HepG2 (cell line): ENCODE data around the gene CCL27. TPM values are rescaled to one million over a fixed set of nuclear protein-coding genes. Genes with fewer than 3 reads are reported as not detected.

Experiments
- EED ChIP-seq: sonication (generic); formaldehyde crosslinking; IDR thresholded peaks from 2 replicates; pipeline ENCODE4 v1.5.0; 2020; ENCODE audit warnings: mild to moderate bottlenecking, missing genetic modification reagents
- ELF4 ChIP-seq: sonication (generic); formaldehyde crosslinking; IDR thresholded peaks from 2 replicates; pipeline ENCODE4 v1.5.0; 2020; ENCODE audit warnings: missing genetic modification reagents, mild to moderate bottlenecking, moderate library complexity, borderline replicate concordance
- NCOA1 ChIP-seq: sonication (generic); formaldehyde crosslinking; IDR thresholded peaks from 2 replicates; pipeline ENCODE4 v1.9.0; 2021; ENCODE audit warnings: missing genetic modification reagents
- RXRA ChIP-seq: sonication (generic); formaldehyde crosslinking; IDR thresholded peaks from 2 replicates; pipeline ENCODE4 v1.5.1; 2020; ENCODE audit warnings: missing genetic modification reagents
- STAT6 ChIP-seq: sonication (generic); formaldehyde crosslinking; IDR thresholded peaks from 2 replicates; pipeline ENCODE4 v1.4.0; 2020; ENCODE audit warnings: missing genetic modification reagents, mild to moderate bottlenecking, borderline replicate concordance
- TEAD2 ChIP-seq: sonication (generic); formaldehyde crosslinking; IDR thresholded peaks from 2 replicates; pipeline ENCODE4 v1.9.0; 2021; ENCODE audit warnings: missing genetic modification reagents
- ZNF326 ChIP-seq: sonication (generic); formaldehyde crosslinking; IDR thresholded peaks from 2 replicates; pipeline ENCODE4 v1.4.0; 2020; ENCODE audit warnings: missing genetic modification reagents, borderline replicate concordance
- ZNF335 ChIP-seq: sonication (generic); formaldehyde crosslinking; IDR thresholded peaks from 2 replicates; pipeline ENCODE4 v1.4.0; 2020; ENCODE audit warnings: missing genetic modification reagents
- ZNF431 ChIP-seq: sonication (generic); formaldehyde crosslinking; IDR thresholded peaks from 2 replicates; pipeline ENCODE4 v1.9.0; 2022; ENCODE audit warnings: missing genetic modification reagents, low read depth, mild to moderate bottlenecking, borderline replicate concordance
- ZNF446 ChIP-seq: sonication (generic); formaldehyde crosslinking; IDR thresholded peaks from 2 replicates; pipeline ENCODE4 v1.5.0; 2020; ENCODE audit warnings: mild to moderate bottlenecking, missing genetic modification reagents
- ZNF772 ChIP-seq: sonication (generic); formaldehyde crosslinking; IDR thresholded peaks from 2 replicates; pipeline ENCODE4 v1.5.0; 2020; ENCODE audit warnings: mild to moderate bottlenecking, missing genetic modification reagents
- ZSCAN30 ChIP-seq: sonication (generic); formaldehyde crosslinking; IDR thresholded peaks from 2 replicates; pipeline ENCODE4 v1.5.0; 2020; ENCODE audit warnings: mild to moderate bottlenecking, missing genetic modification reagents
- polyA plus RNA-seq, 8 experiments: library from polyadenylated mRNA; depleted of rRNA in 3 of 8; stranded (reverse) in 7 of 8; unstranded in 1 of 8; fragments of >200 nt; fragmentation: Illumina TruSeq in 4 of 8; extraction: Trizol in 4 of 8; gene quantifications; 2 replicates each; pipeline versions ENCODE4 v1.2.1 to v1.2.3, GENCODE V29; 2011 to 2016; ENCODE audit warnings: low read depth in 4 of 8, missing spikeins in 1 of 8, mixed read lengths in 1 of 8; ENCODE audit not compliant: insufficient read depth in 1 of 8
- total RNA-seq, 5 experiments: library from RNA; depleted of rRNA; stranded (reverse); fragments of >200 nt; fragmentation: Illumina TruSeq; extraction: Trizol; gene quantifications; 2 replicates each; pipeline ENCODE4 v1.2.3, GENCODE V29; 2016; ENCODE audit warnings: low read depth in 1 of 5
- TF ChIP-seq, protein P1 (sequence below): sonication (generic); formaldehyde crosslinking; IDR thresholded peaks from 2 replicates; pipeline ENCODE4 v1.4.0; 2020; ENCODE audit warnings: mild to moderate bottlenecking, missing genetic modification reagents
- TF ChIP-seq, protein P2 (sequence below): sonication (generic); formaldehyde crosslinking; IDR thresholded peaks from 2 replicates; pipeline ENCODE4 v1.5.1; 2020; ENCODE audit warnings: missing genetic modification reagents, mild to moderate bottlenecking, borderline replicate concordance
- TF ChIP-seq, protein P3 (sequence below): sonication (generic); formaldehyde crosslinking; IDR thresholded peaks from 2 replicates; pipeline ENCODE4 v1.4.0; 2020; ENCODE audit warnings: mild to moderate bottlenecking, missing genetic modification reagents

Gene CCL27
- total and polyA plus RNA-seq, 2 of the 13 experiments (the other 11 are each of a cell fraction or from before 2014, with no cell fraction given): not detected

DNA sequence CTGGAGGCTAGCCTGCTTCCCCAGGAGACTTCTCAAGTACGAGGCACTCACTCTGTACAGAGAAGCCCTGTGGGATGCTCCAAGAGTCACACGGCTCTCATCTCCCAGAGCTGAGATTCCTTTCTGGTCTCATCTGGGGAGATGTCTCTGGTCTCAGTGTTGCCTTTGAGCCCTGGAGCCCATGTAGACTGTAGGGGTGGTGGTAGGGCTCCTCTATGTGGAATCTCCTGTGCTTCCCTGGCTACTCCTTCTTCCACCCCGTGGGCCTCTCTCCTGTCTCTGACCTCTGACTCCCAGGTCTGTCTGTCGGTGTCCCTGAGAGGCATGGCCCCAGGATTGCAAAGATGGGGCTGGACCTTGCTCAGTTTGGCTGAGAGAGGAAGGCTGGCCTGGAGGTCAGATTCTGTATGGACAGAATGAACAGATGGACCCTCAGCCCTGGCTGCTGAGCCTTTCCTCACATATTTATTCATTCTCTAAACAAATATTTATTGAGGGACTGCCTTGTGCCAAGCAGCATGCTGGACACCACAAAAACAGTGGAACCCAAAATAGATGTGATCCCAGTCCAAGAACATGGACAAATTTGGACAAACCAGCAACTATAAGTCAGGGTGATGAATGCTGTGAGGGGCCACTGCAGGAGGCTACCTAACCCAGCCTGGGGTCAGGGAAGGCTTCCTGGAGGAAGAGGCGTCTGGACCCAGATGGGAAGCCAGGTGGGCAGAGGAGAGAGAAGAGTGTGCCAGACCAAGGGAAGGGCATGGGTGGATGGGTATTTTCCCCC, 26.1 kb upstream of the CCL27 start (continued):
- TF ChIP-seq, protein P1, sequence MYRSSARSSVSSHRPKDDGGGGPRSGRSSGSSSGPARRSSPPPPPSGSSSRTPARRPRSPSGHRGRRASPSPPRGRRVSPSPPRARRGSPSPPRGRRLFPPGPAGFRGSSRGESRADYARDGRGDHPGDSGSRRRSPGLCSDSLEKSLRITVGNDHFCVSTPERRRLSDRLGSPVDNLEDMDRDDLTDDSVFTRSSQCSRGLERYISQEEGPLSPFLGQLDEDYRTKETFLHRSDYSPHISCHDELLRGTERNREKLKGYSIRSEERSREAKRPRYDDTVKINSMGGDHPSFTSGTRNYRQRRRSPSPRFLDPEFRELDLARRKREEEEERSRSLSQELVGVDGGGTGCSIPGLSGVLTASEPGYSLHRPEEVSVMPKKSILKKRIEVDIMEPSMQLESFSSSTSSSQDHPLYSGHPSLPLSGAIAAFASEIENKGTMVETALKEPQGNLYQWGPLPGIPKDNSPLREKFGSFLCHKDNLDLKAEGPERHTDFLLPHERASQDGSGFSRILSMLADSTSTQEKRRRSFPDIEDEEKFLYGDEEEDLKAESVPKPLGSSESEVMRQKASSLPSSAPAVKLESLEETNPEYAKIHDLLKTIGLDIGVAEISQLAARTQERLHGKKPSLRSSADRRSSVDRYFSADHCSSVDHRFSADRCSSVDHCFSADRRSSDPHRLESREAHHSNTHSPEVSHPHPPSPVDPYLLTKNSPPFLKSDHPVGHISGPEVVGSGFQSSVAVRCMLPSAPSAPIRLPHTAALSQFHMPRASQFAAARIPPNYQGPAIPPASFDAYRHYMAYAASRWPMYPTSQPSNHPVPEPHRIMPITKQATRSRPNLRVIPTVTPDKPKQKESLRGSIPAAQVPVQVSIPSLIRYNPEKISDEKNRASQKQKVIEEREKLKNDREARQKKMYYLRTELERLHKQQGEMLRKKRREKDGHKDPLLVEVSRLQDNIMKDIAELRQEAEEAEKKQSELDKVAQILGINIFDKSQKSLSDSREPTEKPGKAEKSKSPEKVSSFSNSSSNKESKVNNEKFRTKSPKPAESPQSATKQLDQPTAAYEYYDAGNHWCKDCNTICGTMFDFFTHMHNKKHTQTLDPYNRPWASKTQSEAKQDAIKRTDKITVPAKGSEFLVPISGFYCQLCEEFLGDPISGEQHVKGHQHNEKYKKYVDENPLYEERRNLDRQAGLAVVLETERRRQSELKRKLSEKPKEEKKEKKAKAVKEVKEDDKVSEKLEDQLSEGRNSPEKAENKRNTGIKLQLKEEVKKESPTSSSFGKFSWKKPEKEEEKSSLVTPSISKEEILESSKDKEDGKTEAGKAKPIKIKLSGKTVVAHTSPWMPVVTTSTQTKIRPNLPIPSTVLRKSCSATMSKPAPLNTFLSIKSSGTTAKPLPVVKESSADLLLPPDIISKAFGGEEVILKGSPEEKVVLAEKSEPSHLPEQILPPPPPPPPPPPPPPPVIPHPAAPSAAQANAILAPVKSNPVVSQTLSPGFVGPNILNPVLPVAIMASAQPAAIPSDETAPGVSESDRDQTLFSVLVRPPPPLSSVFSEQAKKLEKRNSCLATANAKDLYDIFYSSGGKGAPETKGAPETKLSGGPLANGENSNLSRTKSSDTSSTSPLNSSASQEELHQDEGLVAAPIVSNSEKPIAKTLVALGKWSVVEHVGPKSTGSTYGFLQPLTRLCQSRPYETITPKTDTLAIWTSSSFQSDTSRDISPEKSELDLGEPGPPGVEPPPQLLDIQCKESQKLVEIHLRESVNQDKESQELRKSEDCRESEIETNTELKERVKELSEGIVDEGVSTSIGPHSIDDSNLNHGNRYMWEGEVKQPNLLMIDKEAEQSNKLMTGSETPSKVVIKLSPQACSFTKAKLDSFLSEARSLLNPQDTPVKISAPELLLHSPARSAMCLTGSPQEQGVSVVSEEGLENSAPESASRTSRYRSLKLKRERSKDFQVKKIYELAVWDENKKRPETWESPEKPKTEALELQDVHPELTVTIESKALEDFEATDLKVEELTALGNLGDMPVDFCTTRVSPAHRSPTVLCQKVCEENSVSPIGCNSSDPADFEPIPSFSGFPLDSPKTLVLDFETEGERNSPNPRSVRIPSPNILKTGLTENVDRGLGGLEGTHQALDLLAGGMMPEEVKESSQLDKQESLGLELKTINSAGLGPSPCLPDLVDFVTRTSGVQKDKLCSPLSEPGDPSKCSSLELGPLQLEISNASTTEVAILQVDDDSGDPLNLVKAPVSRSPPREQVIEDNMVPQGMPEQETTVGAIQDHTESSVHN (CRISPR knock-in tag): no peak
- TF ChIP-seq, protein P2, sequence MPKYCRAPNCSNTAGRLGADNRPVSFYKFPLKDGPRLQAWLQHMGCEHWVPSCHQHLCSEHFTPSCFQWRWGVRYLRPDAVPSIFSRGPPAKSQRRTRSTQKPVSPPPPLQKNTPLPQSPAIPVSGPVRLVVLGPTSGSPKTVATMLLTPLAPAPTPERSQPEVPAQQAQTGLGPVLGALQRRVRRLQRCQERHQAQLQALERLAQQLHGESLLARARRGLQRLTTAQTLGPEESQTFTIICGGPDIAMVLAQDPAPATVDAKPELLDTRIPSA: no peak
- TF ChIP-seq STAT6 (CRISPR knock-in tag) (no peak), RXRA (CRISPR knock-in tag) (peak; percentile 36; the same call in 1 of the 2 replicates), ZNF446 (CRISPR knock-in tag) (no peak), ZNF431 (CRISPR knock-in tag) (0 out of 2 replicates have a peak, but pooled peaks have one; percentile 43), ZNF772 (CRISPR knock-in tag) (0 out of 2 replicates have a peak, but pooled peaks have one; percentile 41), ZSCAN30 (CRISPR knock-in tag) (no peak), TEAD2 (no peak), ELF4 (CRISPR knock-in tag) (no peak), ZNF326 (CRISPR knock-in tag) (no peak), EED (no peak), NCOA1 (CRISPR knock-in tag) (0 out of 2 replicates have a peak, but pooled peaks have one; percentile 38), ZNF335 (no peak)
- TF ChIP-seq, protein P3, sequence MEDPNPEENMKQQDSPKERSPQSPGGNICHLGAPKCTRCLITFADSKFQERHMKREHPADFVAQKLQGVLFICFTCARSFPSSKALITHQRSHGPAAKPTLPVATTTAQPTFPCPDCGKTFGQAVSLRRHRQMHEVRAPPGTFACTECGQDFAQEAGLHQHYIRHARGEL (CRISPR knock-in tag): no peak
